ENCODE data around the gene RAB17. TPM values are rescaled to one million over a fixed set of nuclear protein-coding genes. Genes with fewer than 3 reads are reported as not detected.

Gene RAB17
- total RNA-seq, 1 donor = 0.36 TPM

DNA sequence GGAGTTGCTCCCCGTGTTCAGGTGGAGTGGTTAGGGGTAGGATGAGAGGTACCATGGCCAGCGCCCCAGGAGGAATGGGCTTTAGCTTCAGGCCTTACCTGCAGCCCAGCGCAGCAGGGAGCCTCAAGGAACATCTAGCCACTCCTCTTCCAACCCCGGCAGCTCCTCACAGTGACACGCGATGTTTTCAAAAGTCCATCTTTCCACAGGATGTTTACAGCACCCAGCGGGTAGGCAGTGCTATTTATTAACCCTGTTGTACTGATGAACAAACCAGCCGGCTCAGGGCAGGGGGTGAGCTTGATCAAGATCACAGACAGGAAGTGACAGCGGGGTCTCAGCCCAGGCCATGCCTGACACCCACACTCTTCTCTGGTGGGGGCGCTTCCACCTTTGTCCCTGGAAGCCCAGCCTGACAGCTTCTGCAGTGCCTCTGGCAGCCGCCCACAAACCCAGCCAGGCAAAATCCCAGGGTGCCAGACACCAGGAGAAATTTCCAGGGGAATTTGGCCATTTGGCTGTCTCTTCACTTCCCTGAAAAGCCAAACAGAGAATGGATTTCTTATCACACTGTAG lies 42.6 kb downstream of the RAB17 start:
- Histone ChIP-seq H3K4me1 (ENCODE audit: insufficient read depth, low read length) (no peaks in the 10 kb centered on the region), H3K4me2 (ENCODE audit: insufficient read depth, low read length) (no peak overlapping the region), H3K36me3 (ENCODE audit: insufficient read depth, low read length) (peaks cover 56% of the 10 kb centered on the region), H3K79me2 (ENCODE audit: insufficient read depth, low read length) (no peaks in the 10 kb centered on the region), H2AFZ (ENCODE audit: low read length) (no peak overlapping the region), H3K27ac (ENCODE audit: low read depth, low read length) (no peak overlapping the region), H4K20me1 (ENCODE audit: insufficient read depth, low read length) (no peaks in the 10 kb centered on the region), H3K27me3 (ENCODE audit: insufficient read depth, low read length) (no peaks in the 10 kb centered on the region), H3K9me3 (ENCODE audit: low read depth, low read length) (no peaks in the 10 kb centered on the region), H3K4me3 (ENCODE audit: insufficient read depth, low read length) (no peak overlapping the region)
- TF ChIP-seq, protein P1, sequence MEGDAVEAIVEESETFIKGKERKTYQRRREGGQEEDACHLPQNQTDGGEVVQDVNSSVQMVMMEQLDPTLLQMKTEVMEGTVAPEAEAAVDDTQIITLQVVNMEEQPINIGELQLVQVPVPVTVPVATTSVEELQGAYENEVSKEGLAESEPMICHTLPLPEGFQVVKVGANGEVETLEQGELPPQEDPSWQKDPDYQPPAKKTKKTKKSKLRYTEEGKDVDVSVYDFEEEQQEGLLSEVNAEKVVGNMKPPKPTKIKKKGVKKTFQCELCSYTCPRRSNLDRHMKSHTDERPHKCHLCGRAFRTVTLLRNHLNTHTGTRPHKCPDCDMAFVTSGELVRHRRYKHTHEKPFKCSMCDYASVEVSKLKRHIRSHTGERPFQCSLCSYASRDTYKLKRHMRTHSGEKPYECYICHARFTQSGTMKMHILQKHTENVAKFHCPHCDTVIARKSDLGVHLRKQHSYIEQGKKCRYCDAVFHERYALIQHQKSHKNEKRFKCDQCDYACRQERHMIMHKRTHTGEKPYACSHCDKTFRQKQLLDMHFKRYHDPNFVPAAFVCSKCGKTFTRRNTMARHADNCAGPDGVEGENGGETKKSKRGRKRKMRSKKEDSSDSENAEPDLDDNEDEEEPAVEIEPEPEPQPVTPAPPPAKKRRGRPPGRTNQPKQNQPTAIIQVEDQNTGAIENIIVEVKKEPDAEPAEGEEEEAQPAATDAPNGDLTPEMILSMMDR (IDR thresholded peaks at IDR 0.05; ENCODE audit: extremely low read depth, low read depth, low read length) = no peak
- peak; percentile 41 for DNase-seq (ENCODE audit: insufficient read length, low spot score, missing footprints)

DNA sequence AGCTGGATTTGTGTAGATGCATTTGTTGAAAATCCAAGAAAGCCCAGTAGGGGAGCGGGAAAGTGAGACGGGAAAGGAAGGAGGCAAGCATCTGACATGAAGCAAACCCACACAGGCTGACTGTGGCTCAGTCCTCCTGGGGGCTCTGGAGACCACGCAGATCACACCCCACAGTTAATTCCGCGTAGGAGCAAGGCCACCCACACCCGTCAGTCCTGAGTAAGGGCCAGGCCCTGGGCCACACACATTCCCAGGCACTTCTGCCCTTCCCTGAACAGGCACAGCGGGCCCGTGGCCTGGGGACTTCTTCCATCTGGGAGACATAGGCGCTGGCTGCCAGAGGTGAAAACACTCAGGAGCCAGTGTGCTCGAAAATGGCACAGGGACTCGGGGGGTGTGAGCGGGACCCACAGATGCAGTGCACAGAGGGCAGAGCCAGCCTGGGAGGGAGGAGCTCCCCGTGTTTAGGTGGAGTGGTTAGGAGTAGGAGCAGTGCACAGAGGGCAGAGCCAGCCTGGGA lies 43.6 kb downstream of the RAB17 start:
- Histone ChIP-seq H3K9me3 (ENCODE audit: low read depth, low read length) (no peaks in the 10 kb centered on the region), H3K4me2 (ENCODE audit: insufficient read depth, low read length) (no peak overlapping the region), H3K4me3 (ENCODE audit: insufficient read depth, low read length) (no peak overlapping the region), H3K36me3 (ENCODE audit: insufficient read depth, low read length) (peaks cover 46% of the 10 kb centered on the region), H3K27ac (ENCODE audit: low read depth, low read length) (no peak overlapping the region), H3K4me1 (ENCODE audit: insufficient read depth, low read length) (no peaks in the 10 kb centered on the region), H2AFZ (ENCODE audit: low read length) (no peak overlapping the region), H3K27me3 (ENCODE audit: insufficient read depth, low read length) (no peaks in the 10 kb centered on the region), H3K79me2 (ENCODE audit: insufficient read depth, low read length) (no peaks in the 10 kb centered on the region), H4K20me1 (ENCODE audit: insufficient read depth, low read length) (no peaks in the 10 kb centered on the region)
- TF ChIP-seq, protein P1 (IDR thresholded peaks at IDR 0.05; ENCODE audit: extremely low read depth, low read depth, low read length) = no peak
- peak; percentile 58 for DNase-seq (ENCODE audit: insufficient read length, low spot score, missing footprints)

DNA sequence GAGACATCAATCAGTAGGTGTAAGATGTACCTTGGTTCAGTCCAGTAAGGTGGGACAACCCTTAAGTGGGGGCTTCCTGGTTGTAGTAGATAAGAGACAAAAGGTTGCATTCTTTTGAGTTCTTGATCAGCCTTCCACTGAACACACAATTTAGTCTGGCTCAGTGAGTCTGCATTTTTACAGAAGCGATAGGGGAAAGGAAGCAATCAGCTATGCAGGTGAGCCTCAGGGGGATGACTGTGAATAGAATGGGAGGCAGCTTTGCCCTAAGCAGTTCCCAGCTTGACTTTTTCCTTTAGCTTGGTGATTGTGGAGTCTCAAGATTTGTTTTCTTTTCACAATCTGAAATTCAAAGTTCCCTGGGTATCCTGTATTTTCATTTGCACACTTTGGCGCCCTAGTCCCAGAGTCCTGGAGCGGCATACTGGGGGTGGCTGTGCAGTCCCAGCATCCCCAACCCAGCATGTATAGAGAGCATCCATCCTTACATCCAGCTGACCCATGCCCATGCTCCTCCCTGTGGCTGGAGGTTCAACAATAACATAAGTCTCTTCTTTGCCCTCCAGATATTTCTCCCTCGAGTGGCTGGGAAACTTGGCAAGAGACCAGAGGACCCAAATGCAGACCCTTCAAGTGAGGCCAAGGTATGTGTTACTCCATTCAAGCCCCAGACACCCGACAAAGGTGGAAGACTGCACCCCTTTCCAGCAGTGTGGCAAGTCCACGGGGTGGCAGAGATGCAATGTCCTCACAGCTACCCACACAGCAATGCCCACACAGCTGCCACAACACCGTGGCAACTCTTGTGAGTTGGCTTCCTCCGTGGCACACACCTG lies 44.3 kb downstream of the RAB17 start:
- no peaks in the 10 kb centered on the region for H3K27me3 ChIP-seq (ENCODE audit: insufficient read depth, low read length)
- no peak overlapping the region for H2AFZ ChIP-seq (ENCODE audit: low read length)
- H3K4me1 ChIP-seq (ENCODE audit: insufficient read depth, low read length) = no peaks in the 10 kb centered on the region
- peaks cover 43% of the 10 kb centered on the region for H3K36me3 ChIP-seq (ENCODE audit: insufficient read depth, low read length)
- H3K4me3 ChIP-seq (ENCODE audit: insufficient read depth, low read length) = no peak overlapping the region
- H3K9me3 ChIP-seq (ENCODE audit: low read depth, low read length) = no peaks in the 10 kb centered on the region
- H3K79me2 ChIP-seq (ENCODE audit: insufficient read depth, low read length) = no peaks in the 10 kb centered on the region
- H3K27ac ChIP-seq (ENCODE audit: low read depth, low read length) = no peak overlapping the region
- TF ChIP-seq, protein P1 (IDR thresholded peaks at IDR 0.05; ENCODE audit: extremely low read depth, low read depth, low read length) = no peak
- H4K20me1 ChIP-seq (ENCODE audit: insufficient read depth, low read length) = no peaks in the 10 kb centered on the region
- H3K4me2 ChIP-seq (ENCODE audit: insufficient read depth, low read length) = no peak overlapping the region
- DNase-seq (ENCODE audit: insufficient read length, low spot score, missing footprints) = peak; percentile 51
